ENCODE measurements around the gene FAM124B.

The FAM124B gene

GRCh38 chr2:224401641-224402342 is at the start of gene FAM124B:
Gene FAM124B (minus strand): TSS chr2:224402107. CDS start chr2:224401768, 339 bp downstream.
- DNase-seq (ENCODE audit: low spot score): no peak

DNA sequence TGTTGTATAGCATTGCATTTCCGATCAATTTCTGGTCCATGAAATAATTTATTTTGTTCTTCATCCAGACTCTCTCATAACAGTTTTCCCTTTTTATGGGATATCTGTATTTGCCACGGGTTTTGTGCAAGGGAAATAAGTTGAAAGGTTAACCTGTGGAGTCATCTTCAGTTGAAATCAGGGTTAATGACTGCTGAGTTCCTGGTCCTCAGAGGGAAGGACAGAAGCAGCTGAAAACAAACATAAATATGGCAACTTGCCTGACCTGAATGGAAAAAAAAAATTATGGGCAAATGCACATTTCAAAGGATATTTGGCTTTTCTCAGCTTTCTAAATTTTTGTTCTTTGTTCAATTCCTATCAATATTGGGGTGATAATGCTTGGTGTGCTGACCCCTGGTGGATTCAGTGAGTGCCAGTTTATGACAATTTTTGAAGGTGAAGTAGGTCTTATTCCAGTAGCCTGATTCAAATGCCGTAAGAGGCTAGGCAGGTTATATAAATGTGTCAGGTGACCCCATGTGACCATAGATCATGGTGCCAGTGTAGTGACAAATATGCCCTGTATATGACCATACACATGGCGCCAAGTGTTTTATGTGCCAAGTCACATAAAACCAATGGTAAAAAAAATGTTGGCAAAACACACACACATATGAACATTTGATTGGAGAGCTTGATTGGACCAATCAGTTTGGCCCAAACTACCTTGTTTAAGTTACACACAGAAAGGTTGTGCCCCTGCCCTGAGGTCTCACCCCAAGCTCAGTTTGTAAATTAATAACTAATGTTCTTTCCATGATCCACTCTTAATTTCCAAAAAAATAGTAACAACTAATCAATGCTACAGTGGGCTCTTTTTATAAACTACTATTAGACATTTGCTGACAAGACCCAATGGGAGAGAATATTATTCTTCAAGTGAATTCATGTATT is 47.6 kb upstream of the FAM124B start:
- peak; percentile 40 for DNase-seq (ENCODE audit: low spot score)

GRCh38 chr2:224448236-224448635 is 46.3 kb upstream of the FAM124B start:
- no peak for DNase-seq (ENCODE audit: low spot score)

GRCh38 chr2:224444783-224445182 is 42.9 kb upstream of the FAM124B start:
- no peak for DNase-seq (ENCODE audit: low spot score)

- no peak for DNase-seq (ENCODE audit: low spot score)
These were observed 42.1 kb upstream of the FAM124B start for GRCh38 chr2:224444021-224444420.

DNA sequence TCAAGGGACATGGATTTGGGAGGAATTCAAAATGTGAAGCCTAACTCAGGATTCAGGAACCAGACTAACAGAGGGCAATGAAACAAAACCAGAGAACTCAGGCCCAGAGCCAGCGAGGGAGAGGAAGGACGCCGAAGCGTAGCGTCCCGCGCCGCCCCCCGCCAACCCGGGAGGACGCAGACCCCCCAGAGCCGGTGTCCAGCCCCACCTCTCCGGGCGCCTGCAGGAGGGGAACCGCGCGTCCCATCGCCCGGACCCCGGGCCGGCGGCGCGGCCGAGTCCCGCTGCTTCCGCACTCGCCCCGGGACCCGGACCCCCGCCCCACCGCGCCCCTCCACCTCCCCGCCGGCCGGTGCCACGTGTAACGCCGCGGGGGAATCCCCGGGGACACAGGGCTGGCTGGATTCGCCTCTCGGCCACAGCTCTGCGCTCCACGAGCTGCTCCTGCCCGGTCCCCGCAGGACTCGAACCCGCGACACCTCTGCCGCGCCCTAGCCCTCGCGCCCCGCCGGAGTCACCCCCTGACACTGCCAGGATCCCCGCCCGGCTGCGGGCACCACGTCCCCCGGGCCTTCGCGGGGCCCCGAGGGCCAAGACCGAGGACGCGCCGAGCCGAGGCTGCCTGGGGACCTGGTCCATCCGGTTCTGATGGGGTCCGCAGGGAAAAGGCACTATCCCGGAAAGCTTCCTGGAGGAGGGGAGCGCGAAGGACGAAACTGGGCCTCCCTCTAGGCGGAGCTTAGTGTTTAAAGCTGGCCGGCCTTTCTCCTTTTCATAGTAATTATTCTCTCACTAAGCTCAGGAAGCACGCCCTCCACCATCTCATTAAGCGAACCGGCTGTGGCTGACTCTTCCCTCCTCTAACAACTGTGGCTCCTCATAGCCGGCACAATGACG is 40.4 kb upstream of the FAM124B start:
- DNase-seq (ENCODE audit: low spot score): peak; percentile 20

DNA sequence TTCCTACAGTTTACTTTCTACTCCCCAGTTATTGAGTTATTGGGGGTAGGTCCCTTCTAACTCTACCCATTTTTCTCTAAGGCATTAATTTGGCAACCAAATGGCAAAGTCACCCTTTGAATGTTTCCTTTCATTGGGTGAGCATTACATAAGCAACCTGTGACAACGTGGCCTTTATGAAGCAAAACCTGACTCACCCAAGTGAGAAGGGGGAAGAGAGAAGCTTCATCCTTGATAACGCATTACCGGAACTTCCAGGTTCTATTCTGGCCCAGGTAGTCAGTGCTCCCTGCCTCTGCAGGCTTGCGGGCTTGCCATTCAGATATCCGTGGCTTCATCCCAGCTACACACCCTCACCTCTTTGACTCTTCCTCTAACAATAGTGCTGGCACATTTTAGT is 39.1 kb upstream of the FAM124B start:
- no peak for DNase-seq (ENCODE audit: low spot score)

DNA sequence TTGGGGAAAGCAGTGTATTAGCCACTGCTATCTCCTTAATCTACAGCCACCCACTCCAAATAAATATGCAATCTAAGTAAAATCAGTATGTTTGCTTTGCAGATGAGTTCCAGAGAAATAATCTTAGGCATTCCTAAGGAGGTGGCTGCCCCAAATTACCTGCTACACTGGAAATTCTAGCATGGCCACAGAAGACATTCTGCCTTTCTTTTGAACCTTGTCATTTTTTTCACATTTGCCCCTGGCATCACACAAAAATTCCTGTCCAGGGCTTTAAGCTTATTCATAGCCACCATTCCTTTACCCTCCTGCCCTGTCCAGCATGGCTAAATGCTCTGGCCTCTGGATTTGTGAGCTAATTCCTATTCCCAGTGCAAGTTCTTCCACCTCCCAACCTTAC is 36.8 kb upstream of the FAM124B start:
- no peak for DNase-seq (ENCODE audit: low spot score)

GRCh38 chr2:224436634-224437033 is 34.7 kb upstream of the FAM124B start:
- DNase-seq (ENCODE audit: low spot score): no peak

DNA sequence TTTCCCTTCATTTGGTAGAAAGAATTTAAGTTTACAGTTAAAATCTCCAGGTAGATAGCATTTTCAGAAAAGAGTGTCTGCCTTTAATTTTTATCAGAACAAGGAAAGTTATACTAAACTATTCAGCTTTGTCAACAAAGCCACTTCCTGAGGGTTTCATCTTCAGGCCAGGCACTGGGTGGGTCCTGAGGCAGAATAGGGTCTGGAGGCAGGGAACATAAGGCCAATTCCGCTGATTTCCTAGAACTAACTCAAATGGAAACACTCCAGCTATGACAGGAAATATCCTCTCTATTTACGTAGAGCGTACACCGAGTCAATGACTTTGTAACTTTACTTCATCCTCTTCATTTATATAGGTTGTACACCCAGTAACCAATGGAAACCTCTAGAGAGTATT is 32.7 kb upstream of the FAM124B start:
- no peak for DNase-seq (ENCODE audit: low spot score)

GRCh38 chr2:224433442-224433841 is 31.5 kb upstream of the FAM124B start:
- DNase-seq (ENCODE audit: low spot score): no peak

DNA sequence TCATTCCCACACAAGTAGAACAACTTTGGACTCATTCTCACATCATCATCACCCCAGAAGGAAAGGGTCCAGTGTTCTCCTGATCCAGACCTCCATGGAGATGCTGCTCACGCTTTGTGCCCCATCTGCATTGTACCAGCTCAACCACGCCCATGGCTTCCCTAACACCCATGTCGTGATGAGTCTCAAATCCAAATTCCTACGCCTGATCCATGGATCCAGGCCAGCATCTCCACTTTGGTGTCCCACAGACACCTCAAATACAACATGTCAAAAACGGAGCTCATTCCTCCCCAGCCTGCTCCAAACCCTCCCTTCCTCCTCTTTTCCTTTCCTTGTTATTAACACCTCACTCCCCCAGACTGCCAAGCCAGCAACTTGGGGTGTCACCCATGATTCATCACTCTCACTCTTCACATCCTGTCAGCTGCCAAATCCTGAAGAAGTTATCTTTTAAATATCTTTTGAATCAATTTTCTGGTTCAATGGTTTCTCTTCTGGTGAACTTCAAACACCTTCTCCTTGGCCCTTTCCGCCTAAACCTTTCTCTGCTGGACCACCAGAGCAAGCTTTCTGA is 30.2 kb upstream of the FAM124B start:
- DNase-seq (ENCODE audit: low spot score): no peak

DNA sequence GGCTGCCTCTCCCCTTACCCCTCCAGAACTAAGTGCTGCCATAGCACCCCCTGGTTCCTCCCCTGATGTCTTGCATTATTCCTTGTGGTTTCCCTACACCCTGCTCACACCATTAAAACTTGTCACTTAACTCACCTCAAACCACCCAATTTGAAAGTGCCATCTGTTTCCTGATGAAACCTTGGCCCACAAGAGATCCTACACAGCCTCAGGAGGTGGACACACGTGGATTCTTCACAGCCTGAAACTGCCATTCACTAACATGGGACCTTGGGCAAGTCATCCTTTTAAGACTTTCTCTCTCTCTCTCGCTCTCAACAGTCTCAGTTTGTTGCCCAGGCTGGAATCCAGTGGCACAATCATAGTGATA is 27.5 kb upstream of the FAM124B start:
- DNase-seq (ENCODE audit: low spot score): no peak

- no peak for DNase-seq (ENCODE audit: low spot score)
These were observed 27.0 kb upstream of the FAM124B start for GRCh38 chr2:224428787-224429440.

DNA sequence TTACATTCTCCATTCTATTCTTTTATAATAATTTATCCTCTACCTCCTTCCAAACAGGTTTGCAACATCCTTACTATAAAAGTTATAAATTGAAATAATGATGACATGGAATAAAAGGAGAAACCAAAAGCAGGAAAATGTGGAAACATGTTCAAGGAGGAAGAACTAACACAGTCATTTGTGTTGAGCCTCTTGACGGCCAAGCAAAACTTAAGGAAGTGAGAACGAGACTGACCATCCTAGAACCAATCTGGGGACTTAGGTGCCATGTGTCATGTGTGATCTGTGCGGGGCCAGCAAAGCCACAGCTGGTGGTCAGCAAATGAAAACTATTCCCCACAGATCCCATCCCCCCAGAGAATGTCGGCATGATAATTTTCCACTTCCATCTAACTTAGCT is 25.6 kb upstream of the FAM124B start:
- no peak for DNase-seq (ENCODE audit: low spot score)

- DNase-seq (ENCODE audit: low spot score): no peak
These were observed 24.7 kb upstream of the FAM124B start for GRCh38 chr2:224426656-224427055.

DNA sequence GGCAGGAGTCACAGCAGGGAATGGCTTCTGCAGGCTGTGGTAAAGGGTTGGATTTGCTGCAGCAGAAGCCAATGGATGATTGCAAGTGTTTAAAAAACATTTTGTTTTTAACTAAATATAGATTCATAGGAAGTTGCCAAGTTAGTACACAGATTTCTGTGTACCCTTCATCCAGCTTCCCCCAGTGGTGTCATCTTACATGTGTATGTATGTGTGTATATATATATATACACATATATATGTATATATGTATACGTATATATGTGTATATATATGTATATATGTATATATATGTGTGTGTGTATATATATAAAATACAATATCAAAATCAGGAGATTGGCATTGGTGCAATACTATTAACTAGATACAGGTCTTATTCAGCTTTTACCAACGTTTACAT is 19.2 kb upstream of the FAM124B start:
- DNase-seq (ENCODE audit: low spot score): no peak

GRCh38 chr2:224417947-224418346 is 16.0 kb upstream of the FAM124B start:
- DNase-seq (ENCODE audit: low spot score): no peak

DNA sequence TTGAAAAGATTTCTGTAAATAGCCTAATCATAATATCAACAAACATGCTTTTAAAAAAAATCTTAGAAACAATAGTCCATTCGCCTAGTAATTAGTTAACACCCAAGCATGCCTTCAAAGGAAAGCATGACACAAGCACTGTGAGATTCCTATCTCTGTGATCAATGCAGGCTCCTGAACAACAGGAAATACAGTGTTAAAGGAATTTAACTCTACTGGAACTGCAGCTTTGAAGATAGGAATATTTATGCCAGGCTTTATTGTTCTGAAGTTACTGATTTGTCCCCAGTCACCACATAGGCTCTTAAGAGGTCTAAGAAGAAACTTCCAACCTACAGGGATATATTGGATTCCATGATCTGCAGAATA is 15.4 kb upstream of the FAM124B start:
- DNase-seq (ENCODE audit: low spot score): no peak

GRCh38 chr2:224416656-224417360 is 14.9 kb upstream of the FAM124B start:
- no peak for DNase-seq (ENCODE audit: low spot score)

DNA sequence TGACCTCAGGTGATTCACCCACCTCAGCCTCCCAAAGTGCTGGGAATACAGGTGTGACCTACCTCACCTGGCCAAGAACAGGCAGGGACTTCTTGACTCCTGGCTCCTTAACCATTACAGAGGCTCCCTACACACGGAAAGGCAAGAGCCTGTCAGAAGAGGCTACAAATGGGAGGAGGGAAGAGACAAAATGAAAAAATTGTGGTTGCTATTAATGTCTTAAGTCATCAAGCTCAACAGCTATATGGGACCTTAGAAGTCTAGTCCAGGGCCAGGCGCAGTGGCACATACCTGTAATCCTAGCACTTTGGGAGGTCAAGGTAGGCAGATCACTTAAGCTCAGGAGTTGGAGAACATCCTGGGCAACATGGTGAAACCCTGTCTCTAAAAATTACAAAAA is 11.5 kb upstream of the FAM124B start:
- DNase-seq (ENCODE audit: low spot score): no peak

Measured in germinal center (tissue), 1 donor.